ENCODE results near the gene MYO3B.

The MYO3B gene

DNA sequence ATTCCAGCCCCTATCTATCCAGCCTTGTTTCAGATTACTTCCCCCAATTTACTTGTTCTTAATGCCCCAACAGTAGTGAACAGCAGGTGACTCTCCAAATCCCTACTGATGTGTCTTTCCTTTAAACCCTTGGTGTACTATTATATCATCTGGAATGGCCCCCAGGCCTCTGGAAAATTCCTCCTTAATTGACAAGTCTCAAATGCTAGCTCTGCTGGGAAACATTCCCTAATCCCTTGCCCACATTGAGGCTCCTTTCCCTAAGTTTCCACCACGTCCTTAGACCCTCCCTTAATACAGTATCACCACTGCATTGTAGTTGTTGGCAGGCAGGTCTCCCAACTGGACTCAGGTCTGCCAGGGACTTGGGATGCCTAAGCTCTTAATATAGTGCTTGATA is 41.0 kb downstream of the MYO3B start:
- H2AFZ ChIP-seq (ENCODE audit: low read depth, low read length, severe bottlenecking), result no peak overlapping the region
- no peaks in the 10 kb centered on the region for H3K9me3 ChIP-seq (ENCODE audit: insufficient read depth, low read length)
- no peak overlapping the region for H3K27ac ChIP-seq (ENCODE audit: low read depth, low read length)
- H4K20me1 ChIP-seq (ENCODE audit: low read depth, low read length), result no peaks in the 10 kb centered on the region
- no peaks in the 10 kb centered on the region for H3K27me3 ChIP-seq (ENCODE audit: low read length)
- no peak overlapping the region for H3K9ac ChIP-seq (ENCODE audit: low read length)
- TF ChIP-seq CTCF (IDR thresholded peaks at IDR 0.05; ENCODE audit: insufficient read depth, low read length, poor library complexity, severe bottlenecking), result no peak
- TF ChIP-seq EZH2phosphoT487 (conservative IDR thresholded peaks at IDR 0.05; ENCODE audit: low read length), result no peak
- H3K36me3 ChIP-seq (ENCODE audit: low read length), result no peaks in the 10 kb centered on the region
- no peaks in the 10 kb centered on the region for H3K9me2 ChIP-seq (replicated peaks; ENCODE audit: insufficient read depth, low read length)
- no peaks in the 10 kb centered on the region for H3K79me2 ChIP-seq (ENCODE audit: insufficient read depth, low read length)
- no peak overlapping the region for H3K4me3 ChIP-seq (ENCODE audit: insufficient read depth, low read length, poor library complexity, severe bottlenecking)
- H3F3A ChIP-seq (ENCODE audit: insufficient read depth), result no peaks in the 10 kb centered on the region
- no peak overlapping the region for H3K4me2 ChIP-seq (ENCODE audit: low read depth, low read length, poor library complexity, severe bottlenecking)

GRCh38 chr2:170221317-170222288 is 43.7 kb downstream of the MYO3B start:
- no peak overlapping the region for H2AFZ ChIP-seq (ENCODE audit: low read depth, low read length, severe bottlenecking)
- H3K27ac ChIP-seq (ENCODE audit: low read depth, low read length), result no peak overlapping the region
- H3K79me2 ChIP-seq (ENCODE audit: insufficient read depth, low read length), result no peaks in the 10 kb centered on the region
- no peaks in the 10 kb centered on the region for H3F3A ChIP-seq (ENCODE audit: insufficient read depth)
- no peaks in the 10 kb centered on the region for H3K9me3 ChIP-seq (ENCODE audit: insufficient read depth, low read length)
- TF ChIP-seq CTCF (IDR thresholded peaks at IDR 0.05; ENCODE audit: insufficient read depth, low read length, poor library complexity, severe bottlenecking), result no peak
- no peak overlapping the region for H3K4me2 ChIP-seq (ENCODE audit: low read depth, low read length, poor library complexity, severe bottlenecking)
- H3K4me3 ChIP-seq (ENCODE audit: insufficient read depth, low read length, poor library complexity, severe bottlenecking), result no peak overlapping the region
- no peak overlapping the region for H3K9ac ChIP-seq (ENCODE audit: low read length)
- H3K36me3 ChIP-seq (ENCODE audit: low read length), result no peaks in the 10 kb centered on the region
- no peaks in the 10 kb centered on the region for H4K20me1 ChIP-seq (ENCODE audit: low read depth, low read length)
- H3K27me3 ChIP-seq (ENCODE audit: low read length), result no peaks in the 10 kb centered on the region
- H3K9me2 ChIP-seq (replicated peaks; ENCODE audit: insufficient read depth, low read length), result no peaks in the 10 kb centered on the region

DNA sequence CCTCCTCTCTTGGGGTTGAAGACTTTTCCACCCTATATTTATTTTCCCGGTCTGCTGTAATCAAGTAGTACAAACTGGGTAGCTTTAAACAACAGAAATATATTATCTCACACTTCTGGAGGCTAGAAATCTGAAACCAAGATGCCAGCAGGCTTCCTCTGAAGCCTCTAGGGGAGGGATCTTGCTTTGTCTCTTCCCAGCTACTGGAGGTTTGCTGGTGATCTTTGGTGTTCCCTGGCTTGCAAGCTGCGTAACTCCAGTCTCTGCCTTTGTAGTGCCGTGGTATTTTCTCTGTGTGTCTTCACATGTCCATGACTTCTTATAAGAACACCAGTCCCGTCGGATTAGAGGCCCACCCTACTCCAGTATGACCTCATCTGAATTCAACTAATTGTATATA is 44.4 kb downstream of the MYO3B start:
- no peak overlapping the region for H3K4me3 ChIP-seq (ENCODE audit: insufficient read depth, low read length, poor library complexity, severe bottlenecking)
- no peak overlapping the region for H2AFZ ChIP-seq (ENCODE audit: low read depth, low read length, severe bottlenecking)
- no peaks in the 10 kb centered on the region for H3F3A ChIP-seq (ENCODE audit: insufficient read depth)
- no peaks in the 10 kb centered on the region for H3K27me3 ChIP-seq (ENCODE audit: low read length)
- no peak for TF ChIP-seq CTCF (IDR thresholded peaks at IDR 0.05; ENCODE audit: insufficient read depth, low read length, poor library complexity, severe bottlenecking)
- no peak for TF ChIP-seq EZH2phosphoT487 (conservative IDR thresholded peaks at IDR 0.05; ENCODE audit: low read length)
- H3K9ac ChIP-seq (ENCODE audit: low read length), result no peak overlapping the region
- H4K20me1 ChIP-seq (ENCODE audit: low read depth, low read length), result no peaks in the 10 kb centered on the region
- no peaks in the 10 kb centered on the region for H3K79me2 ChIP-seq (ENCODE audit: insufficient read depth, low read length)
- H3K27ac ChIP-seq (ENCODE audit: low read depth, low read length), result no peak overlapping the region
- no peak overlapping the region for H3K4me2 ChIP-seq (ENCODE audit: low read depth, low read length, poor library complexity, severe bottlenecking)
- H3K9me2 ChIP-seq (replicated peaks; ENCODE audit: insufficient read depth, low read length), result no peaks in the 10 kb centered on the region
- no peaks in the 10 kb centered on the region for H3K9me3 ChIP-seq (ENCODE audit: insufficient read depth, low read length)
- no peaks in the 10 kb centered on the region for H3K36me3 ChIP-seq (ENCODE audit: low read length)

All from SU-DHL-6 (cell line).